Measurements from ENCODE around the gene HDAC4. TPM values are rescaled to one million over a fixed set of nuclear protein-coding genes. Genes with fewer than 3 reads are reported as not detected.

Gene HDAC4
- total and polyA plus RNA-seq, 2 of the 8 experiments (the other 6 are each of a cell fraction or from before 2014, with no cell fraction given): 15.4 to 31.5 TPM

- TF ChIP-seq ATF2 (IDR thresholded peaks at IDR 0.05; ENCODE audit: low read length) (no peak), EZH2 (IDR thresholded peaks at IDR 0.05; ENCODE audit: low read depth, low read length, severe bottlenecking) (no peak)
These were observed 359.8 kb downstream of the HDAC4 start (continued) for GRCh38 chr2:239041062-239041461.

All from H1 (cell line).